Nephron (organoid): ENCODE data around the gene PRDX6.

Source experiments
- H3K27ac Mint-ChIP-seq, 3 experiments: 2 replicates each; pipeline ENCODE4 v1.8.0; 2020; ENCODE audit warnings: mixed read lengths in 3 of 3, mild to moderate bottlenecking in 2 of 3, moderate library complexity in 1 of 3
- H3K27me3 Mint-ChIP-seq: 2 replicates; pipeline ENCODE4 v1.8.0; 2021; ENCODE audit warnings: low read depth, mild to moderate bottlenecking, moderate library complexity, mixed read lengths
- H3K36me3 Mint-ChIP-seq: 2 replicates; pipeline ENCODE4 v1.8.0; 2020; ENCODE audit warnings: low read depth, mixed read lengths
- H3K4me1 Mint-ChIP-seq: 2 replicates; pipeline ENCODE4 v1.8.0; 2020; ENCODE audit warnings: mixed read lengths
- H3K4me3 Mint-ChIP-seq, 3 experiments: 2 replicates each; pipeline ENCODE4 v1.8.0; 2020; ENCODE audit warnings: mild to moderate bottlenecking in 3 of 3, mixed read lengths in 3 of 3, moderate library complexity in 2 of 3
- H3K9me3 Mint-ChIP-seq: 2 replicates; pipeline ENCODE4 v1.8.0; 2020; ENCODE audit warnings: mixed read lengths
- CTCF ChIP-seq, 3 experiments: fragments of 200-600 bp; sonication (generic); IDR thresholded peaks; one replicate each; pipeline ENCODE4 v1.5.0; 2021; ENCODE audit warnings: antibody characterized with exemption in 3 of 3; ENCODE audit not compliant: unreplicated experiment in 3 of 3

PRDX6 gene

GRCh38 chr1:173496757-173497320, 19.7 kb downstream of the PRDX6 start:
- no peak for TF ChIP-seq CTCF (IDR thresholded peaks at IDR 0.05; ENCODE audit: unreplicated experiment in 3 of 3)
- Mint-ChIP-seq H3K9me3 (peaks cover 9% of the 10 kb centered on the region), H3K36me3 (no peaks in the 10 kb centered on the region), H3K4me1 (no peaks in the 10 kb centered on the region), H3K27ac (no peak overlapping the region), H3K27me3 (no peaks in the 10 kb centered on the region), H3K4me3 (no peak overlapping the region)

- Mint-ChIP-seq H3K9me3 (peaks cover 6% of the 10 kb centered on the region), H3K4me3 (no peak overlapping the region), H3K27ac (no peak overlapping the region), H3K4me1 (no peaks in the 10 kb centered on the region), H3K36me3 (no peaks in the 10 kb centered on the region), H3K27me3 (no peaks in the 10 kb centered on the region)
- no peak for TF ChIP-seq CTCF (IDR thresholded peaks at IDR 0.05; ENCODE audit: unreplicated experiment in 3 of 3)
Observed at GRCh38 chr1:173499729-173500128, 22.6 kb downstream of the PRDX6 start.

- TF ChIP-seq CTCF (IDR thresholded peaks at IDR 0.05; ENCODE audit: unreplicated experiment in 3 of 3): no peak
- Mint-ChIP-seq H3K27ac (no peak overlapping the region), H3K36me3 (no peaks in the 10 kb centered on the region), H3K4me1 (peaks cover 9% of the 10 kb centered on the region), H3K27me3 (no peaks in the 10 kb centered on the region), H3K9me3 (peaks cover 1% of the 10 kb centered on the region), H3K4me3 (no peak overlapping the region)
Observed at GRCh38 chr1:173502104-173502503, 25.0 kb downstream of the PRDX6 start.

- Mint-ChIP-seq H3K9me3 (no peaks in the 10 kb centered on the region), H3K36me3 (no peaks in the 10 kb centered on the region), H3K27ac (no peak overlapping the region), H3K27me3 (no peaks in the 10 kb centered on the region), H3K4me3 (no peak overlapping the region), H3K4me1 (peaks cover 17% of the 10 kb centered on the region)
- TF ChIP-seq CTCF (IDR thresholded peaks at IDR 0.05; ENCODE audit: unreplicated experiment in 3 of 3): no peak
Observed at GRCh38 chr1:173503391-173503790, 26.3 kb downstream of the PRDX6 start.

- Mint-ChIP-seq H3K27ac (no peak overlapping the region), H3K27me3 (no peaks in the 10 kb centered on the region), H3K4me1 (peaks cover 17% of the 10 kb centered on the region), H3K36me3 (no peaks in the 10 kb centered on the region), H3K4me3 (no peak overlapping the region), H3K9me3 (no peaks in the 10 kb centered on the region)
- no peak for TF ChIP-seq CTCF (IDR thresholded peaks at IDR 0.05; ENCODE audit: unreplicated experiment in 3 of 3)
Observed at GRCh38 chr1:173504268-173504667, 27.1 kb downstream of the PRDX6 start.

GRCh38 chr1:173505391-173505790, 28.3 kb downstream of the PRDX6 start:
- no peaks in the 10 kb centered on the region for H3K9me3 Mint-ChIP-seq
- H3K27me3 Mint-ChIP-seq: no peaks in the 10 kb centered on the region
- no peaks in the 10 kb centered on the region for H3K36me3 Mint-ChIP-seq
- no peak overlapping the region for H3K4me3 Mint-ChIP-seq
- no peak for TF ChIP-seq CTCF (IDR thresholded peaks at IDR 0.05; ENCODE audit: unreplicated experiment in 3 of 3)
- H3K27ac Mint-ChIP-seq: peak overlapping the region in 1 of 3 experiments; percentile 30
- H3K4me1 Mint-ChIP-seq: peaks cover 17% of the 10 kb centered on the region
